ENCODE measurements around the gene EMX2.

Gene EMX2

GRCh38 chr10:117532003-117532385 is 10.6 kb upstream of the EMX2 start:
- DNase-seq (ENCODE audit: low spot score), result no peak

GRCh38 chr10:117532451-117533107 is 10.0 kb upstream of the EMX2 start:
- no peak for DNase-seq (ENCODE audit: low spot score)

- no peak for DNase-seq (ENCODE audit: low spot score)
Measured at GRCh38 chr10:117533507-117534281, 8.9 kb upstream of the EMX2 start.

- no peak for DNase-seq (ENCODE audit: low spot score)
Measured at GRCh38 chr10:117534321-117535297, 7.9 kb upstream of the EMX2 start.

- DNase-seq (ENCODE audit: low spot score), result no peak
Measured at GRCh38 chr10:117535298-117536071, 7.1 kb upstream of the EMX2 start.

GRCh38 chr10:117536072-117536865 is 6.3 kb upstream of the EMX2 start:
- DNase-seq (ENCODE audit: low spot score), result no peak

- DNase-seq (ENCODE audit: low spot score), result no peak
Measured at GRCh38 chr10:117536866-117537435, 5.6 kb upstream of the EMX2 start.

GRCh38 chr10:117537436-117537903 is 5.1 kb upstream of the EMX2 start:
- no peak for DNase-seq (ENCODE audit: low spot score)

GRCh38 chr10:117537904-117538524 is 4.5 kb upstream of the EMX2 start:
- DNase-seq (ENCODE audit: low spot score), result no peak

GRCh38 chr10:117539361-117539773 is 3.2 kb upstream of the EMX2 start:
- DNase-seq (ENCODE audit: low spot score), result no peak

GRCh38 chr10:117539903-117540639 is 2.5 kb upstream of the EMX2 start:
- DNase-seq (ENCODE audit: low spot score), result no peak

GRCh38 chr10:117540640-117541404 is 1.7 kb upstream of the EMX2 start:
- DNase-seq (ENCODE audit: low spot score), result no peak

- DNase-seq (ENCODE audit: low spot score), result no peak
Measured at GRCh38 chr10:117541405-117541908, 1.1 kb upstream of the EMX2 start.

GRCh38 chr10:117541909-117542705 is 439 bp upstream of the EMX2 start:
- DNase-seq (ENCODE audit: low spot score), result no peak

- no peak for DNase-seq (ENCODE audit: low spot score)
Measured at GRCh38 chr10:117543225-117544003, 868 bp downstream of the EMX2 start.

- DNase-seq (ENCODE audit: low spot score), result no peak
Measured at GRCh38 chr10:117544004-117544701, 1.6 kb downstream of the EMX2 start.
